Ascending aorta (tissue), 2 donors: Measurements from ENCODE around the gene ALDOA. TPM values are rescaled to one million over a fixed set of nuclear protein-coding genes. Genes with fewer than 3 reads are reported as not detected.

ENCODE experiments used
- DNase-seq, 2 donors: peaks; one replicate each; pipeline ENCODE4 v3.0.0-alpha.2; 2019; ENCODE audit warnings: low spot score in 2 of 2
- H3K27ac ChIP-seq, 2 donors: fragments of 200-600 bp; sonication (generic); one replicate each; pipeline ENCODE4 v1.5.1; 2016 to 2017; ENCODE audit warnings: mild to moderate bottlenecking in 1 of 2
- H3K27me3 ChIP-seq: fragments of 200-600 bp; sonication (generic); one replicate; pipeline ENCODE4 v1.5.1; 2017
- H3K36me3 ChIP-seq, 2 donors: fragments of 200-600 bp; sonication (generic); one replicate each; pipeline ENCODE4 v1.5.1; 2016
- H3K4me1 ChIP-seq, 2 donors: fragments of 200-600 bp; sonication (generic); one replicate each; pipeline ENCODE4 v1.5.1; 2016 to 2017; ENCODE audit warnings: mild to moderate bottlenecking in 1 of 2
- H3K4me3 ChIP-seq, 2 donors: fragments of 200-600 bp; sonication (generic); one replicate each; pipeline ENCODE4 v1.5.1; 2016 to 2017; ENCODE audit warnings: mild to moderate bottlenecking in 1 of 2
- H3K9me3 ChIP-seq, 2 donors: fragments of 200-600 bp; sonication (generic); one replicate each; pipeline ENCODE4 v1.5.1; 2016
- CTCF ChIP-seq, 3 experiments: fragments of 200-600 bp in 2 of 3; fragments of 450-650 bp in 1 of 3; sonication (generic) in 2 of 3; IDR thresholded peaks; one replicate each; pipeline ENCODE4 v1.5.1; 2016 to 2019; ENCODE audit warnings: antibody characterized with exemption in 3 of 3, mild to moderate bottlenecking in 1 of 3, moderate library complexity in 1 of 3
- intact Hi-C: fragments of 100-400 bp; cut with DNase I; formaldehyde crosslinking; loops from one replicate; pipeline ENCODE4 v1.15.1; 2023
- total RNA-seq: library from RNA; depleted of rRNA; stranded (reverse); fragments of >200 nt; gene quantifications from one replicate; pipeline ENCODE4 v1.1.0, GENCODE V29; 2016

ALDOA gene
- total RNA-seq, 1 donor from 2014 or later, result 1,202 TPM

GRCh38 chr16:30023586-30023985, 42.0 kb upstream of the ALDOA start:
- intact Hi-C loops, result no loop called here
- Histone ChIP-seq H3K9me3 (no peaks in the 10 kb centered on the region), H3K4me3 (no peak overlapping the region), H3K36me3 (no peaks in the 10 kb centered on the region), H3K4me1 (no peaks in the 10 kb centered on the region), H3K27ac (no peak overlapping the region), H3K27me3 (peaks cover under 1% of the 10 kb centered on the region)
- no peak for DNase-seq
- TF ChIP-seq CTCF (IDR thresholded peaks at IDR 0.05), result no peak

- no peak for DNase-seq
- Histone ChIP-seq H3K9me3 (no peaks in the 10 kb centered on the region), H3K4me1 (no peaks in the 10 kb centered on the region), H3K4me3 (no peak overlapping the region), H3K36me3 (no peaks in the 10 kb centered on the region), H3K27me3 (peaks cover 4% of the 10 kb centered on the region), H3K27ac (no peak overlapping the region)
- TF ChIP-seq CTCF (IDR thresholded peaks at IDR 0.05), result no peak
- intact Hi-C loops, result no loop called here
These were observed 41.1 kb upstream of the ALDOA start for GRCh38 chr16:30024451-30024850.

GRCh38 chr16:30025156-30025555, 40.4 kb upstream of the ALDOA start:
- H3K27me3 ChIP-seq, result peaks cover 4% of the 10 kb centered on the region
- intact Hi-C loops, result no loop called here
- H3K4me1 ChIP-seq, result no peaks in the 10 kb centered on the region
- no peak overlapping the region for H3K27ac ChIP-seq
- no peak overlapping the region for H3K4me3 ChIP-seq
- TF ChIP-seq CTCF (IDR thresholded peaks at IDR 0.05), result no peak
- H3K36me3 ChIP-seq, result no peaks in the 10 kb centered on the region
- DNase-seq, result no peak
- H3K9me3 ChIP-seq, result no peaks in the 10 kb centered on the region

GRCh38 chr16:30025574-30025973, 40.0 kb upstream of the ALDOA start:
- H3K27ac ChIP-seq, result no peak overlapping the region
- H3K9me3 ChIP-seq, result no peaks in the 10 kb centered on the region
- TF ChIP-seq CTCF (IDR thresholded peaks at IDR 0.05), result no peak
- peaks cover 4% of the 10 kb centered on the region for H3K27me3 ChIP-seq
- no peaks in the 10 kb centered on the region for H3K36me3 ChIP-seq
- intact Hi-C loops, result no loop called here
- no peak for DNase-seq
- H3K4me3 ChIP-seq, result no peak overlapping the region
- no peaks in the 10 kb centered on the region for H3K4me1 ChIP-seq

GRCh38 chr16:30026449-30026848, 39.1 kb upstream of the ALDOA start:
- H3K27ac ChIP-seq, result no peak overlapping the region
- H3K27me3 ChIP-seq, result peaks cover 12% of the 10 kb centered on the region
- intact Hi-C loops, result no loop called here
- no peak for DNase-seq
- no peak overlapping the region for H3K4me3 ChIP-seq
- no peaks in the 10 kb centered on the region for H3K9me3 ChIP-seq
- H3K36me3 ChIP-seq, result no peaks in the 10 kb centered on the region
- peaks cover 4 to 5% of the 10 kb centered on the region in 2 donors for H3K4me1 ChIP-seq
- no peak for TF ChIP-seq CTCF (IDR thresholded peaks at IDR 0.05)
